Right atrium auricular region (tissue), 2 donors: ENCODE results near the gene FLACC1. TPM values are rescaled to one million over a fixed set of nuclear protein-coding genes. Genes with fewer than 3 reads are reported as not detected.

Experiments used
- DNase-seq: peaks from one replicate; pipeline ENCODE4 v3.0.0-alpha.2; 2019; ENCODE audit warnings: low spot score
- H3K27ac ChIP-seq, 2 donors: fragments of 200-600 bp; sonication (generic); 1 replicate in 1 of 2; 2 replicates in 1 of 2; pipeline ENCODE4 v1.5.1; 2016 to 2019
- H3K27me3 ChIP-seq, 2 donors: fragments of 200-600 bp; sonication (generic); one replicate each; pipeline versions ENCODE4 v1.5.1 to v1.6.0; 2017 to 2019
- H3K36me3 ChIP-seq: fragments of 200-600 bp; sonication (generic); one replicate; pipeline ENCODE4 v1.5.1; 2016
- H3K4me1 ChIP-seq, 2 donors: fragments of 200-600 bp; sonication (generic); one replicate each; pipeline versions ENCODE4 v1.5.1 to v1.6.0; 2017 to 2019
- H3K4me3 ChIP-seq, 2 donors: fragments of 200-600 bp; sonication (generic); 1 replicate in 1 of 2; 2 replicates in 1 of 2; pipeline ENCODE4 v1.5.1; 2017 to 2019; ENCODE audit warnings: mild to moderate bottlenecking in 1 of 2, moderate library complexity in 1 of 2
- H3K9me3 ChIP-seq, 2 donors: fragments of 200-600 bp; sonication (generic); one replicate each; pipeline ENCODE4 v1.5.1; 2019
- total RNA-seq, 2 donors: library from RNA; depleted of rRNA; stranded (reverse); fragments of >200 nt; gene quantifications; one replicate each; pipeline ENCODE4 v1.1.0, GENCODE V29; 2016
- TF ChIP-seq, protein P1 (sequence below), 2 donors: fragments of 200-600 bp; sonication (generic); IDR thresholded peaks; one replicate each; pipeline ENCODE4 v1.5.1; 2019; ENCODE audit warnings: antibody characterized with exemption in 2 of 2

The FLACC1 gene
- total RNA-seq, 2 donors from 2014 or later: 6.2 to 7.5 TPM

DNA sequence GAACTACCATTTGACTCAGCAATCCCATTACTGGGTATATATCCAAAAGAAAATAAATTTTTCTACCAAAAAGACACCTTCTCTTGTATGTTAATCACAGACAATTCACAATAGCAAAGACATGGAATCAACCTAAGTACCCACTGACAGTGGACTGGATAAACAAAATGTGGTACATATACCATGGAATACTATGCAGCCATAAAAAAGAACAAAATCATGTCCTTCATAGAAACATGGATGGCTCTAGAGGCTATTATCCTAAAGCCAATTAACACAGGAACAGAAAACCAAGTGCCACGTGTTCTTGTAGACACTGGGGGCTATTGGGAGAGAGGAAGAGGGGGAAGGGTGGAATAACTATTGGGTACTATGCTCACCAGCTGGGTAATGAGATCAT is 27.7 kb downstream of the FLACC1 start:
- no peak overlapping the region for H3K27ac ChIP-seq
- no peaks in the 10 kb centered on the region for H3K4me1 ChIP-seq
- DNase-seq: no peak
- no peak overlapping the region for H3K4me3 ChIP-seq
- TF ChIP-seq, protein P1, sequence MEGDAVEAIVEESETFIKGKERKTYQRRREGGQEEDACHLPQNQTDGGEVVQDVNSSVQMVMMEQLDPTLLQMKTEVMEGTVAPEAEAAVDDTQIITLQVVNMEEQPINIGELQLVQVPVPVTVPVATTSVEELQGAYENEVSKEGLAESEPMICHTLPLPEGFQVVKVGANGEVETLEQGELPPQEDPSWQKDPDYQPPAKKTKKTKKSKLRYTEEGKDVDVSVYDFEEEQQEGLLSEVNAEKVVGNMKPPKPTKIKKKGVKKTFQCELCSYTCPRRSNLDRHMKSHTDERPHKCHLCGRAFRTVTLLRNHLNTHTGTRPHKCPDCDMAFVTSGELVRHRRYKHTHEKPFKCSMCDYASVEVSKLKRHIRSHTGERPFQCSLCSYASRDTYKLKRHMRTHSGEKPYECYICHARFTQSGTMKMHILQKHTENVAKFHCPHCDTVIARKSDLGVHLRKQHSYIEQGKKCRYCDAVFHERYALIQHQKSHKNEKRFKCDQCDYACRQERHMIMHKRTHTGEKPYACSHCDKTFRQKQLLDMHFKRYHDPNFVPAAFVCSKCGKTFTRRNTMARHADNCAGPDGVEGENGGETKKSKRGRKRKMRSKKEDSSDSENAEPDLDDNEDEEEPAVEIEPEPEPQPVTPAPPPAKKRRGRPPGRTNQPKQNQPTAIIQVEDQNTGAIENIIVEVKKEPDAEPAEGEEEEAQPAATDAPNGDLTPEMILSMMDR (IDR thresholded peaks at IDR 0.05): no peak
- no peaks in the 10 kb centered on the region for H3K27me3 ChIP-seq
- H3K9me3 ChIP-seq: peaks cover 0 to 17% of the 10 kb centered on the region in 2 donors
- peaks cover 15% of the 10 kb centered on the region for H3K36me3 ChIP-seq

DNA sequence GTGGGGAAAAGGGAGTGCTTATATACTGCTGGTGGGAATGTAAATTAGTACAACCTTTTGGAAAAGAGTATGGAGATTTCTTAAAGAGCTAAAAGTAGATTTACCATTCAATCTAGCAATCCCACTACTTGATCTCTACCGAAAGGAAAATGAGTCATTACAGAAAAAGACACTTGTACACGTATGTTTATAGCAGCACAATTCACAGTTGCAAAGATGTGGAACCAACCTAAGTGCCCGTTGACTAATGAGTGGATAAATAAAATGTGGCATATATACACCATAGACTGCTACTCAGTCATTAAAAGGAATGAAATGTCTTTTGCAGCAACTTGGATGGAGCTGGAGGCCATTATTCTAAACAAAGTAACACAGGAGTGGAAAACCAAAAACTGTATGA is 29.5 kb downstream of the FLACC1 start:
- TF ChIP-seq, protein P1 (IDR thresholded peaks at IDR 0.05): no peak
- no peak for DNase-seq
- no peak overlapping the region for H3K27ac ChIP-seq
- H3K4me1 ChIP-seq: no peaks in the 10 kb centered on the region
- H3K4me3 ChIP-seq: no peak overlapping the region
- peaks cover 0 to 34% of the 10 kb centered on the region in 2 donors for H3K9me3 ChIP-seq
- no peaks in the 10 kb centered on the region for H3K27me3 ChIP-seq
- H3K36me3 ChIP-seq: peaks cover 15% of the 10 kb centered on the region

DNA sequence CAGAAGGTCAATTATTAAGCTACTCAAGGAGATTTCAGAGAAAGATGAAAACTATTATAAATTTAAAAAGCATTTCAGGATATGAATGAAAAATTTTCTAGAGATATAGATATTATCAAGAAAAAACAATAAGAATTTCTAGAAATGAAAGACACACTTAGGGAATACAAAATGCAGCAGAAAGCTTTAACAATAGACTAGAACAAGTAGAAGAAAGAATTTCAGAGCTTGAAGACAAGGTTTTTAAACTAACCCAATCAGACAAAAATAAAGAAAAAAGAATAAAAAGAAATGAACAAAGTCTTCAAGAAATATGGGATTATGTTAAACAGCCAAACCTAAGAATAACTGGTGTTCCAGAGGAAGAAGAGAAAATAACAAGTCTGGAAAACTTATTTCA is 34.4 kb downstream of the FLACC1 start:
- peaks cover 0 to 41% of the 10 kb centered on the region in 2 donors for H3K9me3 ChIP-seq
- H3K4me3 ChIP-seq: no peak overlapping the region
- TF ChIP-seq, protein P1 (IDR thresholded peaks at IDR 0.05): no peak
- no peaks in the 10 kb centered on the region for H3K4me1 ChIP-seq
- no peak overlapping the region for H3K27ac ChIP-seq
- no peak for DNase-seq
- no peaks in the 10 kb centered on the region for H3K36me3 ChIP-seq
- H3K27me3 ChIP-seq: no peaks in the 10 kb centered on the region

DNA sequence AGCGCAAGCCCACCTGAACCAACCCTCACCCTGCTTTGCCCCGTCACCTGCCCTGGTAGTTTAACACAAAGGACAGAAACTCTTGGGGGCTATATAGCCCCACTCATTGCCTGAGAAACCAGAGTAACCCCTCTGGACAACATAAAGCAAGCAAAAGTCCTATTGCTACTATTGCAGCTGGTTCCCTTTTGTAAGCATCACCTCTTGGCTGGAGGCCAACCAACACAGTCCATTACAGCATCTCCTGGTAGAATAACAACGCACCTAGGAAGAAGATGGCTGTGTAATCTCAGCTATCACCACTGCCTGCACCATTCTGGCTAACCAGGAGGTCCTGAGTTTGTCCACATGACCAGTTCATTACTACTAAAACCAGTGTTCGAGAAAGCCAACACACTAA is 36.4 kb downstream of the FLACC1 start:
- H3K36me3 ChIP-seq: no peaks in the 10 kb centered on the region
- TF ChIP-seq, protein P1 (IDR thresholded peaks at IDR 0.05): no peak
- no peak overlapping the region for H3K27ac ChIP-seq
- H3K9me3 ChIP-seq: peaks cover 0 to 28% of the 10 kb centered on the region in 2 donors
- no peaks in the 10 kb centered on the region for H3K27me3 ChIP-seq
- DNase-seq: no peak
- no peak overlapping the region for H3K4me3 ChIP-seq
- H3K4me1 ChIP-seq: no peaks in the 10 kb centered on the region

DNA sequence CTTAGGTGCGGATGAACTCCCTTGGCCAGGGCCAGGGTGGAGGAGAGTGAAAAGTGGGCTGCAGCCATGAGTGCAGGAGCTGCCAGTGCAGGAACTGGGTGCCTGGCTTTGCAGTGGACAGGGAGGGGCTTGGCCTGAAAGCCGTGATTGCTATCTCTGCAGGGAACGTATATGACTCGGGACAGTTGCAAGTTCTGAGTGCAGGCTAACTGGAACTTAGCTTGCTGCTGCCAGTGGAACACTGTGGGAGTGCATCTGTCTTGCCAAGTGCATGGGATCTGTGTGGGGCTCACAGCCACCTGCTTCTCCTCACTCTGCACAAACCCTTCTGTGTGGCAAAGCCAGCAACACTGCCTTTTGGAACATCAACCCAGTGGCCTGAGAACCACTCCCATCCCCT is 36.9 kb downstream of the FLACC1 start:
- Histone ChIP-seq H3K27me3 (no peaks in the 10 kb centered on the region), H3K9me3 (peaks cover 0 to 28% of the 10 kb centered on the region in 2 donors), H3K27ac (no peak overlapping the region), H3K4me3 (no peak overlapping the region), H3K36me3 (no peaks in the 10 kb centered on the region), H3K4me1 (no peaks in the 10 kb centered on the region)
- TF ChIP-seq, protein P1 (IDR thresholded peaks at IDR 0.05): no peak
- no peak for DNase-seq

DNA sequence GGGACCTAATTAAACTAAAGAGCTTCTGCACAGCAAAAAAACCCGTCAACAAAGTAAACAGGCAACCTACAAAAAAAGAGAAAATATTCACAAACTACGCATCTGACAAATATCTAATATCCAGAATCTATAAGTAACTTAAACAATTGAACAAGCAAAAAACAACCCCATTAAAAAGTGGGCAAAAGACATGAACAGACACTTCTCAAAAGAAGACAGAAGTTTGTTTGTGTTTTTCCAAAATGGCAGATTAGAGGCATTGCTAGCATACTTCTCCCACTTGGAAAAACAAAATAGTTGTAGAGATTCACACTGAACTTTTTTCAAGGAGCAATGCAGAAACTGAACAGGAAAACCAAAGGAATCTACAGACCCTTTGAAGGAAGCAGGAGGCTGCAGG is 37.6 kb downstream of the FLACC1 start:
- H3K4me3 ChIP-seq: no peak overlapping the region
- no peak overlapping the region for H3K27ac ChIP-seq
- H3K36me3 ChIP-seq: no peaks in the 10 kb centered on the region
- DNase-seq: no peak
- H3K9me3 ChIP-seq: peaks cover 0 to 29% of the 10 kb centered on the region in 2 donors
- H3K27me3 ChIP-seq: no peaks in the 10 kb centered on the region
- no peaks in the 10 kb centered on the region for H3K4me1 ChIP-seq
- TF ChIP-seq, protein P1 (IDR thresholded peaks at IDR 0.05): no peak
